Measurements from ENCODE around the gene FBXO5.
"Not testable (repeated sequence)": the region's sequence is repeated elsewhere in the genome, so short reads cannot be mapped to it uniquely, and the experiment has no call there.

Gene FBXO5, protein sequence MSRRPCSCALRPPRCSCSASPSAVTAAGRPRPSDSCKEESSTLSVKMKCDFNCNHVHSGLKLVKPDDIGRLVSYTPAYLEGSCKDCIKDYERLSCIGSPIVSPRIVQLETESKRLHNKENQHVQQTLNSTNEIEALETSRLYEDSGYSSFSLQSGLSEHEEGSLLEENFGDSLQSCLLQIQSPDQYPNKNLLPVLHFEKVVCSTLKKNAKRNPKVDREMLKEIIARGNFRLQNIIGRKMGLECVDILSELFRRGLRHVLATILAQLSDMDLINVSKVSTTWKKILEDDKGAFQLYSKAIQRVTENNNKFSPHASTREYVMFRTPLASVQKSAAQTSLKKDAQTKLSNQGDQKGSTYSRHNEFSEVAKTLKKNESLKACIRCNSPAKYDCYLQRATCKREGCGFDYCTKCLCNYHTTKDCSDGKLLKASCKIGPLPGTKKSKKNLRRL

DNA sequence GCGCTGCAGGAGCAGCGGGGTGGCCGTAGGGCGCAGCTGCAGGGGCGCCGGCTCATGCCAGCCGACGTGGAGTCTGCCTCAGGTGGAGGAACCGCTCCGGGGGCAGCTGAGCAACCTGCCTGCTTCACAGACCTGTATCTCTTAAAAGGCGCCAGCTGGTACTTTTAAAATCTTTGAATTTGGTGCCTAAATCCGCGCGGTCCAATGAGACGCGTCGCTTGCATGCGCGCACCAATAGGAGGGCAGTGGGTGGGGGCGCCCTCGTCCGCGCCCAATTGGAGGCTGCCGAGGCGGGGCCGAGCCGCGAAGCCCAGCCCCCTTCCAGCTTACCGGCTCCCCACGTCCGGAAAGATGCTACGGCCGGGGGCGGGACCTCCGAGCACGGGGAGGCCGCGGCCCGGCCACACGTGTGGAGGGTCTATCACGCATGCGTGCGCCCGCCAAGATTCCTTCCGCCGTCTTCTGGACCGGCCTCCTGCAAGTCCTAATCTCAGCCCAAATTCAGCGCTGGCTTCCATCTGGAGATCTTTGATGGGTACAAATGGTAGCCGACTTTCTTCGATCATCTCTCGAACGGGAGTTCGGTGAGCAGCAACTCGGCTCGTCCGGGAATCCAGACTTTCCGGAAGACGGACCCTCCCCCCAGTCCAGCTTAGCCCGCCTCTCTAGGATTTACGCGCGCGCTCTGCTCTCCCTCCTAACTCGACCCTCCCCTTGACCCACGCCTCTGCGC lies at the start of gene FBXO5:
FBXO5 (minus strand) TSS at position 138 of the 733 bp plus-strand sequence; CDS start at position 56, 82 bp downstream.
- peak; percentile 98 for DNase-seq (ENCODE audit: low read depth)

DNA sequence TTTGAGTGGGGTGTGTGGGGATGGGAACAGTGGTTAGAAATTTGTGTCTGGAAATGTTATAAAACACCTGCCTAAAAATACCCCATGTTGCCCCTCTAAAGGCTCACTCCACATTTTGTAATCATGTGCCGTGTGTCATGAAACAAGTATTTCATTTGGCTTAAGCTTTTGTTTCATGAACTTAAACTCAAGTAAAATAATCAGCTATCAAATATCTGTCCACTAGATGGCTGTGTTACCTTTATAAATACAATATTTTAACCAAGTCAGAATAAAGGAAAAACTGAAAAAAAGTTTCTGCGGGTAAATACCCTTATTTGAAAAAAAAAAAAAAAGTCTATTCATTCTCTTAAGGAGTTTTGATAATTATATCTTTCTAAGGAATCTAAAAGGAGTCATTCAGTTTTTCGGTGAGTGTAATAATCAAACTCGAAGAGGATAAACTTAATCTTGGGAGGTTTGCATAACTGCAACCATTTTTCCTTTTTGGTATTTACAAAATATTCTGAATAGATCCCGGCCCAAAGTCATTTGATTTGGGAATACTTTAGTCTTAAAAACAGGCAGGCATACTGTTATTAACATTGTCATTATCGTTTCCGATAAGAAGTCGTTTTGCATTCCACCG lies 49.5 kb upstream of the FBXO5 start:
- peak; percentile 53 for DNase-seq (ENCODE audit: low read depth)

DNA sequence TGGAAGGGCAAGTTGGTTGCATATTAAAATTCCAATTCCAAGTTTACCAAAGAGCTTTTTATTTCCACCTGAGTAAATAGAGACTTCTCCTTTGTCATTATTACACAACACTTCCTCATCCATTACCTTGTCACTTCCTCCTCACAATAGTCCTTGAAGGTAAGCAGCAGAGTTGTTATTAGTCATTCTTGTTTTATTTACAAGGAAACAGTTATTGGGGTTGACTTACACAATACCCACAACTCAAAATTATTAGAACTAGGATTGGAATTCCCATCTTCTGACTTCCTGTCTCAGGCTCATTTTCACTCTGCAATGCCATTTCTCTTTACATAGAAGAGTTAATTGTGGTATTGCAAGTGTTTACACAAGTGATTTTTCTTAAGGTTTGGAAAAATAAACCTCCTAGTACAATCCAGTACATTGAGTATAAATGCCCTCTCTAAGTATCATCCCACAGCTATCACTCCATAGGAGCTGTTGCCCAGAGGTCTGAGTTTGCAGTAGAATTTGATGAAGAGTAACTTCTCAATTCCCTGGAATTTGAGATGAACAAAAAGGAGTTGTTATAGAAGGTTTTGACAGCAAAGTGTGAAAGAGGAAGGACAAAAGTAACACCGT lies 48.6 kb upstream of the FBXO5 start:
- peak; percentile 24 for DNase-seq (ENCODE audit: low read depth)

DNA sequence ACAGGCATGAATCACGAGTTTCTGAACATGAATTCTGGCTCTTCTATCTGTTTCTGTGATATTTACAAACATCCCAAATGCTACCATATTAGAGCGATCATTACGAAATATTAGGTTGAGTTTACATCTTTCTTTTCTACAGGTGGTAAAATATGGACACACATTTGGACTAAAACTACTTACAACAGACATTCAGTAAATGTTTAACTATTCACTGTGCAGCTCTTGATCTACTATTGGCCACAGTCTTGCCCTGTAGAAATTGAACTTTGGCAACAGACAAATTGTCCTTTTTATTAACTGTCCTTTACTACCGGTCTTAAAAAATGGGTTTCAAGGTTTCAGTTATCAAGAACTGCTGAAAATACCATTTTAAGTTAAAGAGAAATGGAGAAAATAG lies 46.1 kb upstream of the FBXO5 start:
- no peak for DNase-seq (ENCODE audit: low read depth)

DNA sequence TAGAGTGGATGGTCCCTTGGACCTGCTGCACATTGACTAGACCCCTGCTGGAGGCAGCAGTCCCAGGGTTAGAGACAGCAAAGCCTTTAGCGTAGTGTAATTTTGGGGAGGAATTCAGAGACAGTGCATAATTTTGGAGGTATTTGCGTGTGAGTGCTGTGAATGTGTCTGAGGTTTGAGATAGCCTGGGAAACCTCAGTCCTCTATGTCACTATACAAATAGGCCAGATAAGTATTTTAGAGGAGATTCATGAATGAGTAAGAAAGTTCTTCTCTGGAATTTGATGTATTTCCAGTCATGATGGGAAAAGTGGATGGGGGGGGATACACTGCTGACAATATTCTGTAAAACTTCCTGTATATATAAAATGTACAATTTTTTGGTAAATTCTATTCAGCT lies 45.4 kb upstream of the FBXO5 start:
- peak; percentile 44 for DNase-seq (ENCODE audit: low read depth)

DNA sequence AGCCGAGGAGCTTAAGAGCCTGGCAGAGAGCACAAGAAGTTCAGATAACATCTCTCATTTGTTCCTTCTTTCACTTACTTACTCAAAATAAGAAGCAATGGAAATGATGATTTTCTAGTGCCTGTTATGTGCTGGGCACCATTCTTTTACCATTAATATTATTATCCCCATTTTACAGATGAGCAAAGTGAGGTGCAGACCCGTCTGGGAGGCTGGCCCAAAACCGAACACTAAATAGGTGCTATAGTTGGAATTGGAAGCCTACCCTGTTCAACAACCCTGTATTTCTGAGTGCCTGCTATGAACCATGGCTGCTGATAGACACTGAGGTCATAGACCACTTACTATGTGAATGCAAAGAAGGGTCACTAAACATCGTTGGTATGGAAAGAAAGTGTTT lies 44.6 kb upstream of the FBXO5 start:
- no peak for DNase-seq (ENCODE audit: low read depth)

DNA sequence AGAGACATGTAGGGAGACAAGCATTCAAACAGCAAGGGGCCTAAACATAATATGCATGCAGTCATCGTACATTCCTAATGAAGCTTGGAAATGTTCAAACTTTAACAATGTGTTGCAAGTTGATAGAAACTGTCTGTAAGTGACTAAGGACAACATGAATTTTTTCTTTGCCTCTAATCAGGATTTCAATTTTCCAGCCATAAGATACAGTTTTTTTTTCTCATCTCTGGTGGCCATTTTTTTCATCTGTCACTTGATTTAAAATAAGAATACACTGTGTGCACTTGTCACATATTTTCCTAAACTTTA lies 41.8 kb upstream of the FBXO5 start:
- DNase-seq (ENCODE audit: low read depth) = no peak

DNA sequence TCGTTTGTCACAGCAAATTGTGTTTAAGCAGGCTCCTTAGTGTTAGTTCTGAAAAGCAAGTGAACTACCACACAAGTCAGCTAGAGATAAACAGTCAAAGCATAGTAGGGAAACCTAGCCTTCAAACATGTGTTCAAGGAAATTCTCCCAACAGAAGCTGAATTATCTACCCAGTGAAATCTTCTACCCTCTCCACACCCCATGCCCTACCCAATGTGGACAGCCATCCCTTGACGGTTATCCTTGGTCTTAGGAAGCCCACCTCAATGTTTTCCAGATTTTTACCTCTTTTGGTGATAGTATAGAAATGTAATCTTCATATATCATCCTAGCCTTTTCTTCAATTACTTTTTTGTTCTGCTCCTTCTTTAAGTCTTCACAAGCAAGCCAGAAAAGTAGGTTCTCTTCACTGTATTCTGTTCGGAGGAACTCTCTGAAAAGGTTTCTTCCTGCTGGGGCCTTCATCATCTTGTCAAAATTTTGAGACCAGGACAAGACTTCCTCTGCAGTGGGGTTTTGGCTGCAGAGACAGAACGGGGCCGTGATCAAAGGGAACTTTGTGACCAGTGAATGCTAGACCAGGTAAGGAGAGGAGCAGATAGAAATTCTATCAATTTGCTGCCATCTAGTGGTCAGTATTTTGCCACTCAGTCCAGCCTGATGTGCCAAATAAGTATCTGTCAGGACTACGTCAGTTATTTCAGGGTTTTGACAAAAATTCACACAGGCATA lies 41.3 kb upstream of the FBXO5 start:
- peak; percentile 62 for DNase-seq (ENCODE audit: low read depth)

DNA sequence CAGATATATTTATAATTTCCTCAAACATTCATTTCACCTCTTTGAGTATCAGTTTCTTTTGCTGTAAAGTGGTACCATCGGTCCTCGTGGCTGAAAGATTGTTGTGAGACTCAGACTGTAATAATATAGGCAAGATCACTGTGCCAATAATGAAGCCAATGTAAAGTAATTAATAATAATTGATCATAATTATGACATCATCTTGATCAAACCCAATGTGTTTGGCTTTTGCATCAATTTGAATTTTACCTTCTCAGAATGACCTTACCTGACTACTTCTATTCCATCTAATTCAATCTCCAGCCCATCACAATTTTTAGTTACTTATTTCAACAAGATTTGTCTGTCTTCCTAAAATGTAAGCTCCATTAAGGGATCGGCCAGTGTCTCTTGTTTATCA lies 35.5 kb upstream of the FBXO5 start:
- DNase-seq (ENCODE audit: low read depth) = no peak

DNA sequence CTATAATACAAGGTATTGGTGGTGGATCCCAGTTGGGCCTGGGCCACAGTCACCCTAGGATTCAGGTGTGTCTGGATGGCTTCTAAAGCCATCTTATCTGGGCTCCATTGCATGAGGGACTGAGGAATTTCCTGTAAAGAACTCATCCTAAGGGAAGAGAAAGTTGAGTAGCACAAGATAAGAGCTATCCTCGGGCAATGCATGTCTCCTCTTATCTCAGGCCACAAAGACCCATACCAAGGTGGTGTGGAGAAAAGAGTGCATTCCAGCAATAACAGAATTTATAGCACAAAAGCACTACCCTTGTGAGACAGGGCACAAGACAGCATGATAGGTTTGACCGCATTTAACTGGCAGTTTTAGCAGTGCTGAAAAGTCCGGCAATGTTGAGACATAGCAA lies 34.0 kb upstream of the FBXO5 start:
- DNase-seq (ENCODE audit: low read depth) = no peak

DNA sequence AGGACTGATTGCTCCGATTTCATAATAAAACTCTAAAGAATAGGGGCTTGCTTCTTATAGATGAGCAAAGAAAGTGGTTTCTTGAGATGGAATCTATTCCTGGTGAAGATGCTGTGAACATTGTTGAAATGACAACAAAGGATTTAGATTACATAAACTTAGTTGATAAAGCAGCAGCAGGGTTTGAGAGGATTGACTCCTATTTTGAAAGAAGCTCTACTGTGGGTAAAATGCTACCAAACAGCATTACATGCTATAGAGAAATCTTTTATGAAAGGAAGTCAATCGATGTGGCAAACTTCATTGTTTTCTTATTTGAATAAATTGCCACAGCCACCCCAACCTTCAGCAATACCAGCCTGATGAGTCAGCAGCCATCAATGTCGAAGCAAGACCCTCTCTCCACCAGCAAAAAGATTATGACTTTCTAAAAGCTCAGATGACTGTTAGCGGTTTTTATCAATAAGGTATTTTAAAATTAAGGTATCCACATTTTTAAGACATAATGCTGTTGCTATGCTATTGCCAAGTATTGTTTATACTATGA lies 32.3 kb upstream of the FBXO5 start:
- no peak for DNase-seq (ENCODE audit: low read depth)

DNA sequence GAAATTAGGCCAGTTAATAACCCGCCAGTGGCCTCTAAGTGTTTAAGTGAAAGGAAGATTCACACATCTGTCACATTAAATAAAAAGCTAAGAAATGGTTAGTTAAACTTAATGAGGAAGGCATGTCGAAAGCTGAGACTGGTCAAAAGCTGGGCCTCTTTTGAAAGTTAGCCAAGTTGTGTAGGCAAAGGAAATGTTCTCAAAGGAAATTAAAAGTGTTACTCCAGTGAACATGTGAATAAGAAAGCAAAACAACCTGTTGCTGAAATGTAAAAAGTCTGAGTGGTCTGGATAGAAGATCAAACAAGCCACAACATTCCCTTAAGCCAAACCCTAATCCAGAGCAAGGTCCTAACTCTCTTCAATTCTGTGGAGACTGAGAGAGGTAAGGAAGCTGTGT lies 30.6 kb upstream of the FBXO5 start:
- DNase-seq (ENCODE audit: low read depth) = no peak

DNA sequence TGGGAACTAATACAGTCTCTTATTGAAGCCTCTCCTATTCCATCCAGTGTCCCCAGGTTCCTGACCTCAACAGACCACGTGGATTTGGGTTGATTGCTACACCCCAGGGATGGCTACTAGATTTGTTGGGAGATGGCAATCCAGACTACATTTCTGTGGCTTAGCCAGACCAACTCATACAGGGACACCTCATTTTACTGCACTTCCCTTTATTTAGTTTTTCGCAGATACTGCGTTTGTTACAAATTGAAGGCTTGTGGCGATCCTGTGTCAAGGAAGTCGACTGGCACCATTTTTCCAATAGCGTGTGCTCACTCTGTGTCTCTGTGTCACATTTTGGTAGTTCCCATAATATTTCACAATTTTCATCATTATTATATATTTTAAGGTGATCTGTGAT lies 30.0 kb upstream of the FBXO5 start:
- no peak for DNase-seq (ENCODE audit: low read depth)

DNA sequence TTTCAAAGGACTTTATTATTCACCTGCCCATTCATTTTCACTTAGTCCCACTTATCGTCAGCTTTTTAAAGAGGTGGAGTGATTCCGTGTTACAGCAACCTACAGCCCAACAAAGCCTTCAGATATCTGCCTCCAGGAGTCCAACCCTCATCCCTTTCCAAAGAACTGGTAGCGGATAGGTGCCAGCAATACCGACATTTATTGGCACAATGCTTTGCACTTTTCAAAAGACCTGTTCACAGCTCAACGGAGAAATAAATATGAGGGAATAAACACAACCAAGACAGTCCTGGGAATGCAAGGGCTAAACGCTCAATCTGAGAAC lies 20.5 kb upstream of the FBXO5 start:
- DNase-seq (ENCODE audit: low read depth) = no peak

DNA sequence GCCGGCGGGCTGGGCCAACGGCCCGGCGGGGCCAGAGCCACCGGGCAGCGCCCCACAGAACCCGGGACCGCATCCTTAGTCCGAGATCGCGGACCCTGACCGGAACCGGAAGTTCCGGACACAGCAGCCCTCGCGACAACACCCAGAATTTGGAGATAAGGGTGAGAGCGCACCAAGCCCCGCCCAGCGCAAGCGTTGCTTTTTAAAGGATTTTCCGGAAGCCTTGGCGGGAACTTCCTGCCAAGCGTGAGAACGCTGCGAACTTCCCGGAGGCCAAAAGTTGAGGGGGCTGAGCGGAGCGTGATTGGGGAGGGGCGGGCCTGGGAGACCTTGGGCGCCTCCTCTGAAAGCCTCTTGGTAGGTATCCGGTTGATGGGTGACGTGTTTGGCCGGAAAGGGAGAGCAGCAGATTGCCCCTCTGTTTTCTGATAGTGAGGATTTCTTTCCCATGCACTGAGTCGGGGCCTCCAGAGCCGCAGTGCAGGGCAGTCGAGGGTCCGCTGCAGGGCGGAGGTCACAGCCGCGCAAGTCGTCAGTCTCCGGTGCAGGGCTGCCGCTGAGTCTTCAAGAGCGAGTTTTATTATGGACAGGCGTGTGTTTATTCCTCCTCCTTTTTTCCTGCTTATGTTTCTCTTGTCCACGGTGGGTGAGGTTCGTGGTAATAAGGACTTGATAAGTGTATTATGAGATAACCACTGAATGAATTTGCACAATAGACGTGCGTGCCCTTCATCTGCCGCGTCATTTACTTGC lies 19.9 kb upstream of the FBXO5 start, which contains the start of gene MTRF1L:
MTRF1L (minus strand) TSS at position 97 of the 753 bp plus-strand sequence; CDS start at position 73, 24 bp downstream.
- DNase-seq (ENCODE audit: low read depth) = peak; percentile 97

DNA sequence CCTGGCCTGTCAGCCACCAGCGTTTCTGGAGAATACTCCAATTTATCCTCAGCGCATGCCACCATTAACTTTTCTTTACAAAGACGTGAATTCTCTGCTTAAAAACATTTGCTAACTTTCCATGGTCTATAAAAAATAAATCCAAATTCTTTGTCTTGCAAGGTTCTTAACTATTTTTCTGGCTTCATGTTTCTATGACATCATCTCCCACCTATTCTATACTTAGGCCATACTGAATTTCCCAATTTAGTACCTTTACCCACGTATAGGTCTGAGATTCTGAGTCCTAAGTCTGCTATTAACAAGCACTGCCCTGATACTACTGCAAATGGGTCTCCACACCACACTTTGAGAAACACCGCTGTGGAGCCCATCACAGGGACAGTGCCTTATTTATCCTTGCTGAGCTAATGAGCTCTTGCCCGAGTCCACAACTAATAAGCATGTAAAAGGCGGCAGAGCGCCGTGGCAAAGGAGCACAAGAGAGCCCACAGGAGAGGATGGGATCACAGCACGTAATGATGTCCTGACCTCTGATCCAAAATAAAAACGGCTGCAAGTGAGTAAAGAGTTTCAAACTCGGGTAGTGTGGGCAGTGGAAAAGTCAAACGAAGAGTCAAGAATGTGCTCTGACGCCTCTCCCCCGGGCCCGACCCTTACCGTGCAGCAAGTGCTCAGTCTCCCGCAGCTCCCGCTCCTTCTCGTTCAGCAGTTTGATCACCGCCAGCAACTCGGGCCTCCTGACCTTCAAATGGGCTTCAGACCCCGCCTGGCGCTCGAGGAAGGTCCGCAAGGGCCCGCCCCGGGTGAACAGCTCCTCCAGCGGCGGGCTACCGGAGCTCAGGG lies 19.1 kb upstream of the FBXO5 start:
- DNase-seq (ENCODE audit: low read depth) = peak; percentile 24

DNA sequence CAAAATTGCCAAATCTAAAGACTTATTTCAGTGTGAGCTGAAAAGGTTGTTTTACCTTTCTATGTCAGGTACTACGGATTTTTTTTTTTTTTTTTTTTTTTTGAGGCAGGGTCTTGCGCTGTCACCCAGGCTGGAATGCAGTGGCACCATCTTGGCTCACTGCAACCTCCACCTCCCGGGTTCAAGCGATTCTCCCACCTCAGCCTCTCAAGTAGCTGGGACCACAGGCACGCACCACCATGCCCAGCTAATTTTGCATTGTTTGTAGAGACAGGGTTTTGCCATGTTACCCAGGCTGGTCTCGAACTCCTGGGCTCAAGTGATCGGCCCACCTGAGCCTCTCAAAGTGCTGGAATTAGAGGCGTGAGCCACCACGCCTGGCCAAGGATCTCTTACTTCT lies 17.9 kb upstream of the FBXO5 start:
- DNase-seq (ENCODE audit: low read depth) = not testable (repeated sequence)

DNA sequence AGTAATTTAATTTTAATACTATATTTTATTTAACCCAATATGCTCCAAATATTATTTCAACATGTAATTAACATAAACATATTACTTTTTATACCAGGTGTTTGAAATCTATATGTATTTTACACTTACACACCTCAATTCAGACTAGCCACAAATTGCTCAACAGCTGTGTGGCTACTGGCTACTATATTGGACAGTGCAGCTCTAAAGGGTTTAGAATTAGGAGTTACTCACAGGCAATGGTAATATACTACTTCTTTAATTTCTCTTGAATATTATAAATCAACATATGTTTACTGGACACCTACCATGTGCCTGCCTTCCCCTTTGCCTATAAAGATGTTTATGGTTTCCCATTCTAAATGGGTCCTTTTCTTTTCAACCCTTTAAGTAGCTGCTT lies 17.4 kb upstream of the FBXO5 start:
- DNase-seq (ENCODE audit: low read depth) = no peak

DNA sequence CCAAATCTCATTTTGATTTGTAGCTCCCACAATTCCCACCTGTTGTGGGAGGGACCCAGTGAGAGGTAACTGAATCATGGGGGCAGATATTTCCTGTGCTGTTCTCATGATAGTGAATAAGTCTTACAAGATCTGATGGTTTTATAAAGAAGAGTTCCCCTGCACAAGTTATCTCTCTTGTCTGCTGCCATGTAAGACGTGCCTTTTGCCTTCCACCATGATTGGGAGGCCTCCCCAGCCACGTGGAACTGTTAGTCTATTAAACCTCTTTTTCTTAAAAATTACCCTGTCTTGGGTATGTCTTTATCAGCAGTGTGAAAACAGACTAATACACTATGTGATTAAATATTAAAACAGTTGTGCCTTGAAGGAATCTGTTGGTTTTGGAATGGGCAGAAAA lies 16.7 kb upstream of the FBXO5 start:
- not testable (repeated sequence) for DNase-seq (ENCODE audit: low read depth)

DNA sequence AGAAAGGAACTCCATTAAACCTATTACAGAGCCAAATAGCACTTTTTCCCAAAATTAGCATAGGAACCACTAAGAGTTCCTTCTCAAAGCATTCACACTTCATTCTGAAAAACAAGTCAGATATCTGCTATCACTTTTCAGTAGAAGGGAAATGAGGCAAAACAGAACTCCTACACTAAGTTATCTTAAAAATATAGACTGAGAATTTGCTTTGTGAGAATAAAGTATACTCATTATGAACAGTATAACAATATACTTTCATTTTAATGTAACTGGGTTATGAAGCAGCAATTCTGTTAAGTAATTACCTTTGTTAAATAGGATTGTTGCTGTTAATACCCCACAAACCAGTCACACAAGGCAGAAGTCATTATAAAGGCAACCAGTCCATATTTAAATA lies 11.0 kb upstream of the FBXO5 start:
- no peak for DNase-seq (ENCODE audit: low read depth)
